OCI-LY7 (cell line): ENCODE results near the gene MAPK11.

Experiments used
- EZH2phosphoT487 ChIP-seq: fragments of 200-600 bp; sonication (generic); IDR thresholded peaks from 2 replicates; pipeline ENCODE4 v1.6.1; 2018; ENCODE audit warnings: low read depth, borderline replicate concordance, mild to moderate bottlenecking, mixed run types, antibody characterized with exemption, low read length, moderate library complexity, mixed read lengths
- TF ChIP-seq, protein P1 (sequence below): fragments of 200-600 bp; sonication (generic); conservative IDR thresholded peaks from 2 replicates; pipeline ENCODE4 v1.5.1; 2014; ENCODE audit warnings: mild to moderate bottlenecking, antibody characterized with exemption, low read length, moderate library complexity, mixed read lengths

GRCh38 chr22:50255607-50256006 lies 14.6 kb downstream of the MAPK11 start:
- TF ChIP-seq, protein P1, sequence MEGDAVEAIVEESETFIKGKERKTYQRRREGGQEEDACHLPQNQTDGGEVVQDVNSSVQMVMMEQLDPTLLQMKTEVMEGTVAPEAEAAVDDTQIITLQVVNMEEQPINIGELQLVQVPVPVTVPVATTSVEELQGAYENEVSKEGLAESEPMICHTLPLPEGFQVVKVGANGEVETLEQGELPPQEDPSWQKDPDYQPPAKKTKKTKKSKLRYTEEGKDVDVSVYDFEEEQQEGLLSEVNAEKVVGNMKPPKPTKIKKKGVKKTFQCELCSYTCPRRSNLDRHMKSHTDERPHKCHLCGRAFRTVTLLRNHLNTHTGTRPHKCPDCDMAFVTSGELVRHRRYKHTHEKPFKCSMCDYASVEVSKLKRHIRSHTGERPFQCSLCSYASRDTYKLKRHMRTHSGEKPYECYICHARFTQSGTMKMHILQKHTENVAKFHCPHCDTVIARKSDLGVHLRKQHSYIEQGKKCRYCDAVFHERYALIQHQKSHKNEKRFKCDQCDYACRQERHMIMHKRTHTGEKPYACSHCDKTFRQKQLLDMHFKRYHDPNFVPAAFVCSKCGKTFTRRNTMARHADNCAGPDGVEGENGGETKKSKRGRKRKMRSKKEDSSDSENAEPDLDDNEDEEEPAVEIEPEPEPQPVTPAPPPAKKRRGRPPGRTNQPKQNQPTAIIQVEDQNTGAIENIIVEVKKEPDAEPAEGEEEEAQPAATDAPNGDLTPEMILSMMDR = no peak
- TF ChIP-seq EZH2phosphoT487 = no peak
